Prostate gland (tissue), 2 donors: ENCODE measurements around the gene GNAS-AS1.

ENCODE experiments used
- CTCF ChIP-seq, 4 experiments: fragments of 200-600 bp in 2 of 4; fragments of 450-650 bp in 2 of 4; sonication (generic) in 2 of 4; IDR thresholded peaks; 1 replicate in 3 of 4; 2 replicates in 1 of 4; pipeline ENCODE4 v1.5.1; 2016 to 2019; ENCODE audit warnings: antibody characterized with exemption in 4 of 4, mild to moderate bottlenecking in 2 of 4, moderate library complexity in 2 of 4
- POLR2A ChIP-seq: fragments of 450-650 bp; IDR thresholded peaks from one replicate; pipeline ENCODE4 v1.6.1; 2016; ENCODE audit warnings: antibody characterized with exemption, mild to moderate bottlenecking
- POLR2AphosphoS5 ChIP-seq: sonication (generic); formaldehyde crosslinking; IDR thresholded peaks from one replicate; pipeline ENCODE4 v1.6.1; 2017; ENCODE audit warnings: antibody characterized with exemption

DNA sequence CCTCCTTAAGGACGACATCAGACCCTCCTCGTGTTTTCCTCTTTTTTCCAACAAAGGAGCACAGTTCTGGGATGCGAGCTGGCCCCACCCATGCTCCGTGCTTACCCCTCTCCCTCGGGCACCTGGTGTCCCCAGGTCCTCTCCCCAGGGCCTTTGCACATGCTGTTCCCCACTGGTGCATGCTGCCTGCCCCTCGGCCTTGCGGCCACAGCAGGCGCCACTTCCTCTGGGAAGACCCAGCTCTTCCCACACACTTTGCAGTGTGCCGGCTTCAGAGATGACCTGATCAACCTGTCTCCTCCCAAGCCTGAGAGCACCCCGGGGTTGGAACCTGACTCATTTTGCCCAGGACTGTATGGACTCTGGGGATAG, 39.8 kb downstream of the GNAS-AS1 start:
- no peak for TF ChIP-seq POLR2A
- no peak for TF ChIP-seq CTCF (IDR thresholded peaks at IDR 0.05)
- no peak for TF ChIP-seq POLR2AphosphoS5
